H1 (cell line): Measurements from ENCODE around the gene CD34. TPM values are rescaled to one million over a fixed set of nuclear protein-coding genes. Genes with fewer than 3 reads are reported as not detected.

Source experiments
- CHD2 ChIP-seq: IDR thresholded peaks from 2 replicates; pipeline ENCODE4 v1.6.1; 2012; ENCODE audit warnings: low read length, improper control_type of control experiment
- EGR1 ChIP-seq: IDR thresholded peaks from 2 replicates; pipeline ENCODE4 v1.6.1; 2011; ENCODE audit warnings: low read depth, low read length, borderline replicate concordance
- KDM1A ChIP-seq: fragments of 200-600, 300-600 bp; sonication (generic); IDR thresholded peaks from 2 replicates; pipeline ENCODE4 v1.7.1; 2016; ENCODE audit warnings: mild to moderate bottlenecking, low read length, borderline replicate concordance
- polyA plus RNA-seq, 7 experiments: library from polyadenylated mRNA; depleted of rRNA in 3 of 7; stranded (reverse) in 5 of 7; unstranded in 2 of 7; fragments of >200 nt in 5 of 7; fragments of 200-250 nt in 2 of 7; gene quantifications; 1 replicate in 5 of 7; 2 replicates in 1 of 7; 4 replicates in 1 of 7; pipeline versions ENCODE4 v1.2.1 to v1.2.3, GENCODE V29; 2011 to 2013; ENCODE audit warnings: missing spikeins in 2 of 7, mixed read lengths in 2 of 7
- total RNA-seq: library from RNA; stranded (reverse); fragmentation: NEBNext Ultra II Directional; extraction: Animal tissue kit (Norgen Biotek cat#: 25700); gene quantifications from 2 replicates; pipeline ENCODE4 v1.2.1, GENCODE V29; 2021

CD34 gene
- total and polyA plus RNA-seq, 2 of the 8 experiments (the other 6 are each of a cell fraction or from before 2014, with no cell fraction given) = 0.39 to 0.54 TPM

DNA sequence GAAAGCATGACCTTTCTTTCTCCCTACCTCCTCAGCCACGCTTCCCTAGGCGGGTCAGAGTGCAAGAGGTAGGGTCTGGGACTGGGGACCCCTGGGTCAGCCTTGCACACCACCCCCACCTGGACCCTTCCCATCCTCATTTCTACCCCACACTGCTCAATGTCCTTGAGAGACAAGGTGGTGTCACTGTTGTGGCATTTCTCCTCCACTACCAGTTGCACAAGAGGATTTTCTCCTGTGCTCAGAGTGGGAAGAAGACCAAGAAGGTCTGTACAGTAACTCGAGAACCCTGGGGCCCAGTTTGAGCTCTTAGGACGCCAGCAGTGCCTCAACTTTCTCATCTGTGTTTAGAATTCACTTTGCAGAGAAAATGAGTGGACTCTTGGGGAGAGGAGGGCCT lies 49.4 kb upstream of the CD34 start (continued):
- TF ChIP-seq EGR1 (no peak), CHD2 (no peak), KDM1A (no peak)
